ENCODE data around the gene PLK5. TPM values are rescaled to one million over a fixed set of nuclear protein-coding genes. Genes with fewer than 3 reads are reported as not detected.

PLK5 gene
- total RNA-seq, 2 experiments from 2014 or later, result not detected

GRCh38 chr19:1579222-1579621 is 55.3 kb downstream of the PLK5 start:
- CTCF ChIA-PET, result interaction anchor here (0.9 kb wide), 1 partner anchor 12 kb away, joined by 3 read pairs; no protein-coding TSS in a partner anchor
- no peak for ATAC-seq

GRCh38 chr19:1580382-1580781 is 56.5 kb downstream of the PLK5 start:
- Mint-ChIP-seq H3K27me3 (no peaks in the 10 kb centered on the region), H3K4me3 (no peak overlapping the region), H3K27ac (no peak overlapping the region), H3K9me3 (no peaks in the 10 kb centered on the region), H3K4me1 (ENCODE audit: low read depth) (no peaks in the 10 kb centered on the region), H3K36me3 (ENCODE audit: low read depth) (peaks cover 21% of the 10 kb centered on the region)
- intact Hi-C loops (cut with micrococcal nuclease), result no loop called here
- ChIA-PET CTCF (no interaction called here), POLR2A (no interaction called here)
- DNase-seq (no peak), ATAC-seq (no peak)
- no peak for TF ChIP-seq CTCF (IDR thresholded peaks at IDR 0.05)

More at GRCh38 chr19:1579222-1579621, 55.3 kb downstream of the PLK5 start:
- Mint-ChIP-seq H3K27ac (no peak overlapping the region), H3K4me1 (ENCODE audit: low read depth) (no peaks in the 10 kb centered on the region), H3K36me3 (ENCODE audit: low read depth) (peaks cover 14% of the 10 kb centered on the region), H3K4me3 (no peak overlapping the region), H3K27me3 (no peaks in the 10 kb centered on the region), H3K9me3 (no peaks in the 10 kb centered on the region)
- intact Hi-C loops (cut with micrococcal nuclease), result no loop called here
- no peak for TF ChIP-seq CTCF (IDR thresholded peaks at IDR 0.05)
- POLR2A ChIA-PET, result no interaction called here
- DNase-seq, result no peak

- Mint-ChIP-seq H3K36me3 (ENCODE audit: low read depth) (peaks cover 27% of the 10 kb centered on the region), H3K4me3 (no peak overlapping the region), H3K4me1 (ENCODE audit: low read depth) (peaks cover 2% of the 10 kb centered on the region), H3K9me3 (no peaks in the 10 kb centered on the region), H3K27ac (no peak overlapping the region), H3K27me3 (no peaks in the 10 kb centered on the region)
- POLR2A ChIA-PET, result interaction anchor here (1.3 kb wide), 1 partner anchor 10 kb away, joined by 6 read pairs; no protein-coding TSS in a partner anchor
- no peak for DNase-seq
- no peak for TF ChIP-seq CTCF (IDR thresholded peaks at IDR 0.05)
- no peak for ATAC-seq
- intact Hi-C loops (cut with micrococcal nuclease), result no loop called here
- CTCF ChIA-PET, result interaction anchor here (1.0 kb wide), 1 partner anchor 35 kb away, joined by 3 read pairs; no protein-coding TSS in a partner anchor
Observed at GRCh38 chr19:1580957-1581356, 57.1 kb downstream of the PLK5 start.

GRCh38 chr19:1582201-1582600 is 58.3 kb downstream of the PLK5 start:
- Mint-ChIP-seq H3K9me3 (no peaks in the 10 kb centered on the region), H3K4me1 (ENCODE audit: low read depth) (peaks cover 6% of the 10 kb centered on the region), H3K27me3 (no peaks in the 10 kb centered on the region), H3K27ac (no peak overlapping the region), H3K4me3 (no peak overlapping the region), H3K36me3 (ENCODE audit: low read depth) (peaks cover 28% of the 10 kb centered on the region)
- ChIA-PET CTCF (no interaction called here), POLR2A (interaction anchor here (1.3 to 1.4 kb wide), 2 partner anchors 8 to 32 kb away, joined by 4 to 6 read pairs; no protein-coding TSS in a partner anchor)
- ATAC-seq (no peak), DNase-seq (no peak)
- intact Hi-C loops (cut with micrococcal nuclease), result no loop called here
- no peak for TF ChIP-seq CTCF (IDR thresholded peaks at IDR 0.05)

- TF ChIP-seq CTCF (IDR thresholded peaks at IDR 0.05), result no peak
- Mint-ChIP-seq H3K4me3 (no peak overlapping the region), H3K36me3 (ENCODE audit: low read depth) (peaks cover 29% of the 10 kb centered on the region), H3K4me1 (ENCODE audit: low read depth) (peaks cover 14% of the 10 kb centered on the region), H3K27me3 (no peaks in the 10 kb centered on the region), H3K27ac (no peak overlapping the region), H3K9me3 (no peaks in the 10 kb centered on the region)
- DNase-seq, result no peak
- ChIA-PET POLR2A (interaction anchor here (1.2 kb wide), 1 partner anchor 49 kb away, joined by 3 read pairs; no protein-coding TSS in a partner anchor), CTCF (no interaction called here)
- intact Hi-C loops (cut with micrococcal nuclease), result no loop called here
- no peak for ATAC-seq
Observed at GRCh38 chr19:1584500-1585242, 60.8 kb downstream of the PLK5 start.

Data from activated CD8-positive, alpha-beta T cell treated with anti-CD3 and anti-CD28 coated beads for 36 hours (primary cell).